ENCODE measurements around the gene KLF13. TPM values are rescaled to one million over a fixed set of nuclear protein-coding genes. Genes with fewer than 3 reads are reported as not detected.
A peak's percentile ranks its signal among the peaks of the same experiment; 100 is the strongest.

Gene KLF13
- total RNA-seq, 1 donor from 2014 or later = 235 TPM

DNA sequence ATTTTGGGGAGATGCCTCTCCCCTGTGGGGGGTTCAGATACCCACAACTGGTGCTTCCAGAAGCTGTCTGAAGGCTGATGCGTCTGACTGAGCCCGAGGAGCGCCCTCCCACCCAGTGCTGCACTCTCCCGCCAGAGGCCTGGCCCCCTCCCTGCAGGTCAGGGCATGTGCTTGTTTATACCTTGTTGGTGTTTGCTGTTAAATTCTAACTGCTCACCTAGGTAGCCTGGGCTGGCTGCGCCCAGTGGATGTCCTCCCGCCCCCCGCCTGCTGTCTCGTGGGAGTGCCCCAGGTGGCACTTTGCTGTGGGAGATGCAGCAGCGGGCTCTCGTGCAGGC is 12.9 kb downstream of the KLF13 start:
- H3K27ac ChIP-seq = peak overlapping the region; percentile 66 to 81
- no peak for DNase-seq (ENCODE audit: low spot score in 2 of 2)
- peaks cover 0 to 4% of the 10 kb centered on the region in 2 donors for H3K36me3 ChIP-seq
- H3K4me3 ChIP-seq = no peak overlapping the region
- TF ChIP-seq CTCF (IDR thresholded peaks at IDR 0.05) = no peak
- no peaks in the 10 kb centered on the region for H3K27me3 ChIP-seq
- H3K9me3 ChIP-seq = no peaks in the 10 kb centered on the region
- H3K4me1 ChIP-seq = peaks cover 25 to 57% of the 10 kb centered on the region in 2 donors
- intact Hi-C loops (cut with DNase I) = loop anchor here (2.0 kb wide), 1 partner anchor 13 kb away; no protein-coding TSS in a partner anchor

DNA sequence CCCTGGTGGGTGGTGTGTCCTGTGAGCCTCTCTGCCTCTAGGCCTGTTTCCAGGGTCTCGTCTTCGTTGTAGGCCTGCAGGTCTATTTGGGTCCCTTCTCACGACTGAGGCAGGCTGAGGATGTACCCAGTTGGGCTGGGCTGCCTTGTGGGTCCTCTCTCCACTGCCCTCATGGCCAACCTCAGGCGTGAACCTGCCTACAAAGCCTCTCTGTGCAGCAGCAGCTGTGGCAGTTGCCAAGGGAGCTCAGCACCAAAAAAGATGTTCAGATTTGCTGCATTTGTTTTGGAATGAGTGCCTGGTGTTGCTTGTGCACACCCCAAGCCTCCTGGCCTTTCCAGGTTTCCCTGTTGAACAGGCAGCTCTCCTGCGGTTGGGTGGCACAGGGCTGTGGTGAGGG is 13.4 kb downstream of the KLF13 start:
- no peak for TF ChIP-seq CTCF (IDR thresholded peaks at IDR 0.05)
- Histone ChIP-seq H3K36me3 (peaks cover 0 to 4% of the 10 kb centered on the region in 2 donors), H3K27ac (peak overlapping the region; percentile 66 to 81), H3K4me3 (no peak overlapping the region), H3K4me1 (peaks cover 30 to 57% of the 10 kb centered on the region in 2 donors), H3K9me3 (no peaks in the 10 kb centered on the region), H3K27me3 (no peaks in the 10 kb centered on the region)
- DNase-seq (ENCODE audit: low spot score in 2 of 2) = no peak
- intact Hi-C loops (cut with DNase I) = no loop called here

GRCh38 chr15:31340592-31340991 is 14.0 kb downstream of the KLF13 start:
- intact Hi-C loops (cut with DNase I) = no loop called here
- Histone ChIP-seq H3K4me1 (peaks cover 35 to 57% of the 10 kb centered on the region in 2 donors), H3K27ac (peak overlapping the region in 1 of 2 donors; percentile 81), H3K27me3 (no peaks in the 10 kb centered on the region), H3K36me3 (peaks cover 0 to 4% of the 10 kb centered on the region in 2 donors), H3K4me3 (no peak overlapping the region), H3K9me3 (no peaks in the 10 kb centered on the region)
- DNase-seq (ENCODE audit: low spot score in 2 of 2) = no peak
- TF ChIP-seq CTCF (IDR thresholded peaks at IDR 0.05) = no peak

- TF ChIP-seq CTCF (IDR thresholded peaks at IDR 0.05) = no peak
- peaks cover 33 to 61% of the 10 kb centered on the region in 2 donors for H3K4me1 ChIP-seq
- H3K4me3 ChIP-seq = no peak overlapping the region
- no peaks in the 10 kb centered on the region for H3K9me3 ChIP-seq
- H3K36me3 ChIP-seq = peaks cover 0 to 4% of the 10 kb centered on the region in 2 donors
- intact Hi-C loops (cut with DNase I) = no loop called here
- no peak for DNase-seq (ENCODE audit: low spot score in 2 of 2)
- no peaks in the 10 kb centered on the region for H3K27me3 ChIP-seq
- no peak overlapping the region for H3K27ac ChIP-seq
Measured at GRCh38 chr15:31341071-31341470, 14.4 kb downstream of the KLF13 start.

- H3K4me1 ChIP-seq = peaks cover 33 to 62% of the 10 kb centered on the region in 2 donors
- no peak for TF ChIP-seq CTCF (IDR thresholded peaks at IDR 0.05)
Measured at GRCh38 chr15:31341496-31342195, 15.0 kb downstream of the KLF13 start.

More at GRCh38 chr15:31341496-31342195, 15.0 kb downstream of the KLF13 start:
- H3K9me3 ChIP-seq = no peaks in the 10 kb centered on the region
- no peak overlapping the region for H3K4me3 ChIP-seq
- no peaks in the 10 kb centered on the region for H3K27me3 ChIP-seq
- no peak overlapping the region for H3K27ac ChIP-seq
- no peak for DNase-seq (ENCODE audit: low spot score in 2 of 2)
- H3K36me3 ChIP-seq = peaks cover 0 to 4% of the 10 kb centered on the region in 2 donors
- intact Hi-C loops (cut with DNase I) = no loop called here
